Cardiac fibroblast (primary cell): Measurements from ENCODE around the gene DKK2.

Experiments
- DNase-seq, 2 donors: peaks; one replicate each; pipeline versions ENCODE4 v3.0.0 to v3.0.0-alpha.2; 2010; ENCODE audit warnings: low read depth in 2 of 2
- H3K4me3 ChIP-seq, 2 donors: replicated peaks in 1 of 2; 1 replicate in 1 of 2; 2 replicates in 1 of 2; pipeline ENCODE4 v1.5.1; 2011; ENCODE audit warnings: low read depth in 2 of 2, low read length in 2 of 2, mild to moderate bottlenecking in 2 of 2, moderate library complexity in 1 of 2
- TF ChIP-seq, protein P1 (sequence below): IDR thresholded peaks from one replicate; pipeline ENCODE4 v1.5.1; 2011; ENCODE audit warnings: low read depth, mild to moderate bottlenecking, low read length, inconsistent platforms

The DKK2 gene, protein sequence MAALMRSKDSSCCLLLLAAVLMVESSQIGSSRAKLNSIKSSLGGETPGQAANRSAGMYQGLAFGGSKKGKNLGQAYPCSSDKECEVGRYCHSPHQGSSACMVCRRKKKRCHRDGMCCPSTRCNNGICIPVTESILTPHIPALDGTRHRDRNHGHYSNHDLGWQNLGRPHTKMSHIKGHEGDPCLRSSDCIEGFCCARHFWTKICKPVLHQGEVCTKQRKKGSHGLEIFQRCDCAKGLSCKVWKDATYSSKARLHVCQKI

DNA sequence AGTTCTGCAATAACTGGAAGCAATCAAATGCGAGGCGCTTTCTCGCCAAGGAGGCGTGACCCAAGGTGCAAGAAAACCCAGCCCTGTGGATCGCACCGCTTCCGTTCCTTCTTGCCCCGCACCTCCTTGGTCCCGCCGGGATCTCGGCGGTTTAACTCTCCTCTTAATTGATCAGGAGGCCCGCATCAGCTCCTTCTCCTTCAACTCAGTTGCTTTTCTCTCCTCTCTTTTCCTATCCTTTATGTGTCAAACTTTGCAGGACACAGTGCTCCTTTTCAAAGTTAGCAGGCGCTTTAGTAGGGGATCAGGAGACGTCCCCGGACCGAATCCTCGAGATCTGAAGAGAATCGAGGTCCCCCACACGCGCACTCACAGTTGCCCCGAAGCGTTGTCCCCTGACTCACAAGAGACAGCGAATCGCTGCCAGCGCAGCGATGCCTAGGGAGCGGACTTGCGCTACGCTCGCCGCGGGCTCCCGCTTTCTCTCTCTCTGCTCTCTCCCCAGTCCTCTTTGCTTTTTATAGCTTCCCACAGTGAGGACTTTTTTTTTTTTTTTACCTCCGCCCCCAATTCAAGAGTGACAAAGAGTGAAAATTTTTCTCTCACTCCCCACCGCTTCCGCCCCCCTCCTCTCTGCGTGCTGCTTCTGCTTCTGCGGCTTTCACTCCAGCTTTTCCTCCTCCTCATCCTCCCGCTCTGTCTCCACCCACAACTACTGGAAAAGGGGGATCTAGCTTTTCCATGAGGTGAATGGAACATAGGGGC is at the start of gene DKK2:
DKK2 (minus strand) TSS at position 495 of the 765 bp plus-strand sequence. CDS start 722 bp downstream, outside the sequence.
- TF ChIP-seq, protein P1, sequence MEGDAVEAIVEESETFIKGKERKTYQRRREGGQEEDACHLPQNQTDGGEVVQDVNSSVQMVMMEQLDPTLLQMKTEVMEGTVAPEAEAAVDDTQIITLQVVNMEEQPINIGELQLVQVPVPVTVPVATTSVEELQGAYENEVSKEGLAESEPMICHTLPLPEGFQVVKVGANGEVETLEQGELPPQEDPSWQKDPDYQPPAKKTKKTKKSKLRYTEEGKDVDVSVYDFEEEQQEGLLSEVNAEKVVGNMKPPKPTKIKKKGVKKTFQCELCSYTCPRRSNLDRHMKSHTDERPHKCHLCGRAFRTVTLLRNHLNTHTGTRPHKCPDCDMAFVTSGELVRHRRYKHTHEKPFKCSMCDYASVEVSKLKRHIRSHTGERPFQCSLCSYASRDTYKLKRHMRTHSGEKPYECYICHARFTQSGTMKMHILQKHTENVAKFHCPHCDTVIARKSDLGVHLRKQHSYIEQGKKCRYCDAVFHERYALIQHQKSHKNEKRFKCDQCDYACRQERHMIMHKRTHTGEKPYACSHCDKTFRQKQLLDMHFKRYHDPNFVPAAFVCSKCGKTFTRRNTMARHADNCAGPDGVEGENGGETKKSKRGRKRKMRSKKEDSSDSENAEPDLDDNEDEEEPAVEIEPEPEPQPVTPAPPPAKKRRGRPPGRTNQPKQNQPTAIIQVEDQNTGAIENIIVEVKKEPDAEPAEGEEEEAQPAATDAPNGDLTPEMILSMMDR, result no peak
- peak within 1 kb of the TSS; percentile 47 to 48 for H3K4me3 ChIP-seq
- DNase-seq, result peak; percentile 22 to 35

DNA sequence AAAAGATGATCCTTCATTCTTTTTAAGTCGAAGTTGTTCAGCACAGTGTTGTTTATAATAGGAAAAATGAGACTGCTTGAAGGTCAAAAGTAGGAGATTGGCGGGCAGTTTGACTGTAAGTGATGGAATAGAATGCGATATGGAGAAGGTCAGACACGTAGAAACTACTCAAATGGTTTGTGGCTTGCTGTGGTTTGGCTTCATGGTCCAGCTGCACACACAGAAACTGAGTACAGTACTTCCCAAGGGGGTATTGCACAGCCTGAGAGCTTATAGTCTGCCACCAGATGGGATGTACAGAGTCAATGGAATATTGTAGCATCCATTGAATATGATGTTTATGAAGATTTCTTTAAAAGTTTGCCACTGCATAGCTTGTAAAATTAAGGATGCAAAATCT is 41.1 kb upstream of the DKK2 start:
- DNase-seq, result no peak
- TF ChIP-seq, protein P1, result no peak
- no peak overlapping the region for H3K4me3 ChIP-seq

DNA sequence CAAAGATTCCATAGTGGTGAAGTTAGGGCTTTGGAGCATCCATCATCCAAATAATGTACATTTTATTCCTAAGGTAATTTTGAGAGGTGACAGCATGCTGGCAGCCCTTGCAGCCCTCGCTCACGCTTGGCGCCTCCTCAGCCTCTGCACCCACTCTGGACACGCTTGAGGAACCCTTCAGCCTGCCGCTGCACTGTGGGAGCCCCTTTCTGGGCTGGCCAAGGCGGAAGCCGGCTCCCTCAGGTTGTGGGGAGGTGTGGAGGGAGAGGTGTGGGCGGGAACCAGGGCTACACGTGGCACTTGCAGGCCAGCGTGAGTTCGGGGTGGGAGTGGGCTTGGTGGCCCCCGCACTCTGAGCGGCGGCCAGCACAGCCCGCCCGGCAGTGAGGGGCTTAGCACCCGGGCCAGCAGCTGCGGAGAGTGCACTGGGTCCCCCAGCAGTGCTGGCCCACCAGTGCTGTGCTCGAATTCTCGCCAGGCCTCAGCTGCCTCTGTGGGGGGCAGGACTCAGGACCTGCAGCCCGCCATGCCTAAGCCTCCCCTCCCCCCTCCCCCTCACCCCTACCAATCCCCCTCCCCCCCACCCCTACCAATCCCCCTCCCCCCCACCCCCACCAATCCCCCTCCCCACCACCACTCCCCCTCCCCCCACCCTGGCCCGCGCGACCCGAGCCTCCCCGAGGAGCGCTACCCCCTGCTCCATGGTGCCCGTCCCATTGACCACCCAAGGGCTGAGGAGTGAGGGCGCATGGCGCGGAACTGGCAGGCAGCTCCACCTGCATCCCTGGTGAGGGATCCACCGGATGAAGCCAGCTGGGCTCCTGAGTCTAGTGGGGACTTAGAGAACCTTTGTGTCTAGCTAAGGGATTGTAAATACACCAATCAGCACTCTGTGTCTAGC is 37.0 kb upstream of the DKK2 start:
- no peak overlapping the region for H3K4me3 ChIP-seq
- DNase-seq, result no peak
- TF ChIP-seq, protein P1, result no peak

DNA sequence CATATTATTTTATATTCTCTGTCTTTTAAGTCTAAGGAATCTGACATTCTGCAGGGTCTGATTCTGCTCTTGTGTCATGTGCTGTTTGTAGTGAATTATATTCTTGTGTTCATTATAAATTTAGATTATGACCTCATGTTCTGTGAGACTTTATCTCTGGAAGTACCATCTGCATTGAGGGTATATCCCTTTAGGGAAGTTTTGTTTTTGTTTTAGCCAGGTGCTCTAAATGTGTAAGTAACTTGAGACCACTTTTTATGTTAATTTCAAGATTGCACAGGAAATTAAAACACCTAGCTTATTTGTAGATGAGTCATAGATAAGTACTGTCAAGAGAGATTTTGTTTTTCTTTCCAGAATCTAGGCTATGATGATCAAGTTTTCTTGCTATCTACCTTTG is 35.0 kb upstream of the DKK2 start:
- TF ChIP-seq, protein P1, result no peak
- H3K4me3 ChIP-seq, result no peak overlapping the region
- DNase-seq, result no peak

DNA sequence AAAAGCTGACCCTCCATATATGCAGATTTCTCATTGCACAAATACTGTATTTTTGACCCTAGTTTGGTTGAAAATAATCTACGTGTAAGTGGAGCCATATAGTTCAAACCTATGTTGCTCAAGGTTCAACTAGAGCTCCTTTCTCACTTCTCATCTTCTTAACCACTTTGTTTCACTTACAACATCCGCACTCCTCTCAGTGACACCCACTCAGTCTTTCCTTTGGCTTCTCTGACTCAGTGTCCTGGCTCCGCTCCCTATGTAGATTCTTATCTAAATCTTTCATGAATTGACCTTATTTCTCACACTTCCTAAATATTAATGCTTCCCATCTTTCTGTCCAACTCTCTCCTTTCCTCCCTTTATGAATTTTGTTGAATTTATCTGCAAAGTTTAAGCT is 32.9 kb upstream of the DKK2 start:
- H3K4me3 ChIP-seq, result no peak overlapping the region
- DNase-seq, result peak; percentile 3 to 62
- TF ChIP-seq, protein P1, result no peak

DNA sequence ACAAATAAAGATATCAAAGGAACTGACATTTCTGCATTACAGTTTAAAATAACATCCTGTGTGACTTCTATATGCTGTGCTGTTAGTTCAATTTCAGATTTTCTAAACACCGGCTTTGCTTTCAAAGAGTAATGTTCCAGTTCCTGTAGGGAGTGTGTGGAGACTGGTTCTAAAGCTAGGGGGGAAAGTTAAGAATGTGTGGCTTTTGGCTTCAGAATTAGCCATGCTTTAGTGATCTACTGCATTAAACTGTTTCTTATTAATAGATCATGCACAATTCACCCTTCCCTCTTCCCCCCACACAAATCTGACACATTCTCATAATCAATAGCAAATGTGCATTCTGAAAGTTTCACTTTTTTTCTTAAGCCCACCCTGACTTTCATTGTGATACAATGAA is 32.0 kb upstream of the DKK2 start:
- H3K4me3 ChIP-seq, result no peak overlapping the region
- TF ChIP-seq, protein P1, result no peak
- no peak for DNase-seq
